Measurements from ENCODE around the gene DYRK2.

DYRK2 gene

DNA sequence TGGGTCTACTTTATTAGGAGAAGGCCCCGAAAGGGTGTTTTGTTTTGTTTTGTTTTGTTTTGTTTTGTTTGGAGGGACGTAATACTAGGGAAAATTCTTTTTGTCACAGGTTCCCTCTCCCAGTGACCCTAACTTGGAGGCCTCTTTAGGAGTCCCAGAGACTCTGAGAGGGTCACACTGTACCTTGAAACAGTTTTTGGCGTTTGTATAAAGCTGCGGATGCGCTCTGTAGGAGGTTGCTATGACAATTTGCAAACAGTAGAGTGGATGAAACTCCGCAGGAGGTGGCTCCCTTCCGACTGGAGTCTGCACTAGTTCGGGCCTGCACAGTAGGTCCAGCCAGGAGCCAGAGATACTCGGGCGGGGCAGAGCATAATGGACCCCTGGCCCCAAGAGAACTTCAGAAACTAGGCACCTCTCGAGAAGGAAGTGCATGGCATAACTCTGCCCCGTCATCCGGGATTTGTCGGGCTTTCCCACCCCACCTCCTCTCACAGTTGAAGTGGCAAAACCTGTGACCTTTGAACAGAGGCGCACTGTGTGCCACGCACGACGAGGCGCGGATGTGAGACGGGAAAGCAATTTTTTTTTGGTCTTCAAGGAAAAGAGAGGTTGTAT is 1.3 kb upstream of the DYRK2 start:
- no peak for DNase-seq

DNA sequence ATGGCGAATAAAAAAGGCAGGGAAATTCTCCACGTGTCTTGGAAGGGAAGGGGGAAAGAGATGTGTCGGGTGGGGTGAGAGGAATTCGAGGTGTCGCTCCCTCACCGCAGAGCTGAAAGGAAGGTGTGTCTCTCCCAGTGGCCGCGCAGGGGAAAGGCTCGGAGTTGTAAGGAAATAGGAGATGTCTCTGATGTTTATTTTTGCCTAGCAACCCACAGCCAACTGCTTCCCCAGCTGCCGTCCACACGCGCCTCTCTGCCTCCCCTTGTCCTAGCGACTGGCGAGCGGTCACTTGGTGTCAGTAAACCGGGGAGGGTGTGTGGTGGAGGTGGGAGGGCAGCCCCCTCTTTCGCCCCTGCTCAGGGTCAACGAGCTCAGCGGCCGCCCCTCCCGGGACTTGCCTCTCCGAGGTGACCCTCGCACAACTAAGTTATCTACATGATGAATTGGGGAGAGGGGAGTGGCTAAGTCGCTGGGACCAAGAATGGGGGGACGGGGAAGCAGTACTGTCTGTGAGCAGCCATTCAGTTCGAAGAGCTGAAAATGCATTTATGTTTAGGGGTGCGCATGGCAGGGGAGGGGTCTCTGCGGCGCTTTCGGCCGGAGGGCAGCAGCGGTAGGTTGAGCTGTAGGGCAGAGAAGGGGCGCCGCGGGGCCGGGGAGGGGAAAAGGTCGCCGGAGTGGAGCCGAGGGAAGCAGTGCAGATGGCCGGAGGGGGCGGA is 585 bp upstream of the DYRK2 start:
- DNase-seq: peak; percentile 96

DNA sequence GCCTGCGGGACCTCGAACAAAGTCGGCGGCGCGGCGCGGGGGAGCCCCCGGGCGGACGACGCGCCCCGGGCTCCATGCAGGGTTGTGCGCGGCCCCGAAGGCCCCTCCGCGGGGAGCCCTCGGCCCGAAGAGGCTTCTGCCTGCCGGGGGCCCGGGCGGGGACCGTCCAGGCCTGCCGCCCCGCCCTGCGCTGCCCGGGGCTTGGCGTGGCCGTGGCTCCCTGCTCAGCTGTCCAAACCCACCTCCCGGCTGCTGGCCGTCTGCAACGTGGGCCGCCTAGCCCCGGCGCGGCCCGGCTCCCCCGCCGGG is 670 bp downstream of the DYRK2 start:
- DNase-seq: no peak

DNA sequence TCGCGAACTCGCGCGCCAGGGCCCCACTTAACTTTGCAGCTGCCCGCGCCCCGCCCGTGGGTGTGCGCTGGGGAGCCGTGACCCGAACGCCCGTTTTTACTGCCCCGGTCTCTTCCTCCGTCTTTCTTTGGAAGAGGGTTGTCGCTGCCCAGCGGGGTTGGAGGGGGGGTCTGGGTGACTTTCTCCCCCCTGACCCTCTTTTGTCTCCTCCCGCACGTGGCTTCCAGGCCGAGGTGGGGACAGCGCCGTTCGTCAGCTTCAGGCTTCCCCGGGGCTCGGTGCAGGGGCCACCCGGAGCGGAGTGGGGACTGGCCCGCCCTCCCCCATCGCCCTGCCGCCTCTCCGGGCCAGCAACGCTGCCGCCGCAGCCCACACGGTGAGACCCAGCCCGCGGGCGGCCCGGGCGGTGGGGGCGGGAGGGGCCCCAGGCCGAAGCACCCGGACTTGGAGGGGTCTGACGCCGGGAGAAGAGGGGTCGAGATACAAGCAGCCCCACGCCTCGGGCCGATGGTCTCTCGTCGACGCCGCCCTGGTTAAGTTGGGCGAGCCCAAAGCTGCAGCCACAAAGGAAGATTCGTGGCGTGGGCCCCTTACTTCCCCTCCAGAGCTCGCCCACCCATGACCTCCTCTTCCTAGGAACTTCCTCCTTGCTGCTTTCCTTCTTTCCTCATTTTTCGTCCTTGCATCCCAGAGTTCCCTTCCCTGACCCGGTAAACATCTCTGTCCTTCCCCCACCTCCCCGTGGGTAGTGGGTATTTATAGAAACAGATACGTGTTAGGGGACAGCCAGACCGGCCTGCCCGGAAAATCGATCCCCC is 1.2 kb downstream of the DYRK2 start:
- no peak for DNase-seq

- DNase-seq: no peak
These were observed 2.0 kb downstream of the DYRK2 start for GRCh38 chr12:67650388-67651131.

DNA sequence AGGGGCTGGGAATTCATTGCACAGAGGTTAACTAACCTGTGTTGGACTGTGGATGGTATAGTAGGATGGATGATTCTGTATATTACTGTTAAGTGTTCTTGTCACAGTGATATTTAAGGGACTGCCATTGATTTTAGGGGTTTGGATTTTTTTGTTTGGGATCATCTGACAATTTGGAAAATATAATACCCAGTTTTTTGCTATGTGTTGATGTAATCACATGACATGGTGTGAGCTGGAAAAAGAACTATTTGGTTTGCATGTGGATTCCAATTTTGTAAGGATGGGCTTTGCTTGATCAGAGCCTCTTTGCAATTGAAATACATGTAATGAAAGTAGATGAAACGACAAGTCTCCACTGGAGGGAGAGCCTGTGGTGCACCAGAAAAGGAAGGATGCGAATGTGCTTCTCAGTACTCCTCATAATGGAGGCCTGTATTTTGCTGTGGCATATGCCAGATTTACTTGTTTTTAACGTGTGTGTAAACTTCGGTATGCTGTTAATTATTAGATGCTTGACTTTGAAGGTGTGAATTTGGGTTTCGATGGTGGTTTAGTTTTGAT is 2.7 kb downstream of the DYRK2 start:
- no peak for DNase-seq

DNA sequence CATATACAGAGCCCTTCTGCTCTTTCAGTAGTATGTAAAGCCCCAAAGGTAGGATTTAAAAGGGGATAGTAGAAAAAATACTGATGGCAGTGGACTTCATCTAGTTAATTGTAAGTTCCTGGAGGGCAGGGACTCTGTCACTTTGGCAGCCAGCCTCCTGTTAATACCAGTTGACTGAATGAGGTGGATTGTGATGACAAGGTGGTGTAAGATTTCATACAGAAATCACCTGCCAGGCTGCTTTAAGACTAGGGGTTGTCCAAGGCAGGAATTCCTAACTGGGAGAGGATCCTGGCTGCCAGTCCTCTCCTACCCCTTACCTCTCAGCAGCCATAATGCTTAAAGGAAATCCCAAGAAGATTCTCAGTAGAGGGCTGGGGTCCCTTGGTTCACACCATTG is 7.3 kb downstream of the DYRK2 start:
- no peak for DNase-seq

GRCh38 chr12:67656251-67656650 is 7.7 kb downstream of the DYRK2 start:
- no peak for DNase-seq

- DNase-seq: no peak
These were observed 9.9 kb downstream of the DYRK2 start for GRCh38 chr12:67658486-67658885.

DNA sequence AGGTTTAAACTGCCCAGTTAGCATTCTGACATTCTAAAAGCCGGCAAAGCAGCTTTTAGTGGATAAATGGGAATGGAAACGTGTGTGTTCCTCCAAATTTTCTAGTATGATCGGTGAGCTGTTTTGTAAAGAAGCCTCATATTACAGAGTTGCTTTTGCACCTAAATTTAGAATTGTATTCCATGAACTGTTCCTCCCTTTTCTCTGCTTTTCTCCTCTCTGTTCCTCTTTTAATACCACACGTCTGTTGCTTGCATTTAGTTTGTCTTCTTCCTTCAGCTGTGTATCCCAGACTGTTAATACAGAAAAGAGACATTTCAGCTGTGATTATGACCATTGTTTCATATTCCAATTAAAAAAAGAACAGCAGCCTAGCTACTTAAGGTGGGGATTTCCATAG is 10.7 kb downstream of the DYRK2 start:
- no peak for DNase-seq

GRCh38 chr12:67661311-67662021 is 12.9 kb downstream of the DYRK2 start:
- DNase-seq: no peak

DNA sequence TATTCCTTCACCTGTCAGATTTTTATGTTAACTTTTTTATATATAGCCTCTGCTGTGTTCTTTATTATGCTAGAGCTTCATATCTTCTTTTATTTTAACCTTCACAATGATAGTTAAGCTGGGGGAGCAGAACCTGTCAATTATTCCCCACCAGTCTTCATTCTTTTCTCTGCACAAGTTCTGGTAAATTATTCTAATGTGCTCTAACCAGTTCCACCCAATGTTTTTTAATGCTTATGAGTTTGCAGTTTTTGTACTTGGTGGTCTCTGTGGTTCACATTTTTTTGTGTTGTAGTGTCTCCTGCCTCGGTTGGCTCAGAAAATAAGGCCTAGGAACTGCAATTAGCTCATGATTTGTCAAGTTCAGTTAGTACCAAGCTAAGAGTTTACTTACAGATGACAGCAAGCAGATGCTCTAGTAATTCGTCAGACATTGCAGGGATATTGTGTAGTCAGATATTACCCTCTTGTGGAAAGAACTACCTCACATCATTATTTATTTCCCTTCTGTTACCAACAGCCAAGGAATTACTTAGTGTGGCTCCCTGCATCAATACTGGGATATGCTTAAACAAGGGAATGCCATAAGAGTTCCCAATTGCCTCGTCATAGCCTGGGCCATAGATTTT is 14.5 kb downstream of the DYRK2 start:
- no peak for DNase-seq

- no peak for DNase-seq
These were observed 15.6 kb downstream of the DYRK2 start for GRCh38 chr12:67664171-67664570.

DNA sequence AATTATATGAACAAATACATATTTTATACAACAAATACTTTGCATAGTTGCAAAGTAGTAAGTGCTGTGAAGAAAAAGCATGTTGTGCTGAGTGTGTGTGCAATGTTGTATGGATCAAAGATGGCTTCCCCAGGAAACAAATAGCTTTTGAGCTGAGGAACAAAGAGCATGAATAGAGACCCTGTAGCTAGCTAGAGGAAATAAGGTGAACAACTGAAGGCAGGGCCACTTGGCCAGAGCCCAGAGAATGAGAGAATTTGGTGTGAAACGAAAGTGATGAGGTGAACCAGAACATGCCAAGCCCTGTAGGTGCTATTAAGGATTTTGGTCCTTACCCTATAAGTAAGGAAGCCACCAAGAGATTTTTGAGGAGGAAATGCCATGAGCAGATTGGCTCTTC is 17.1 kb downstream of the DYRK2 start:
- no peak for DNase-seq

GRCh38 chr12:67666605-67667004 is 18.1 kb downstream of the DYRK2 start:
- no peak for DNase-seq

DNA sequence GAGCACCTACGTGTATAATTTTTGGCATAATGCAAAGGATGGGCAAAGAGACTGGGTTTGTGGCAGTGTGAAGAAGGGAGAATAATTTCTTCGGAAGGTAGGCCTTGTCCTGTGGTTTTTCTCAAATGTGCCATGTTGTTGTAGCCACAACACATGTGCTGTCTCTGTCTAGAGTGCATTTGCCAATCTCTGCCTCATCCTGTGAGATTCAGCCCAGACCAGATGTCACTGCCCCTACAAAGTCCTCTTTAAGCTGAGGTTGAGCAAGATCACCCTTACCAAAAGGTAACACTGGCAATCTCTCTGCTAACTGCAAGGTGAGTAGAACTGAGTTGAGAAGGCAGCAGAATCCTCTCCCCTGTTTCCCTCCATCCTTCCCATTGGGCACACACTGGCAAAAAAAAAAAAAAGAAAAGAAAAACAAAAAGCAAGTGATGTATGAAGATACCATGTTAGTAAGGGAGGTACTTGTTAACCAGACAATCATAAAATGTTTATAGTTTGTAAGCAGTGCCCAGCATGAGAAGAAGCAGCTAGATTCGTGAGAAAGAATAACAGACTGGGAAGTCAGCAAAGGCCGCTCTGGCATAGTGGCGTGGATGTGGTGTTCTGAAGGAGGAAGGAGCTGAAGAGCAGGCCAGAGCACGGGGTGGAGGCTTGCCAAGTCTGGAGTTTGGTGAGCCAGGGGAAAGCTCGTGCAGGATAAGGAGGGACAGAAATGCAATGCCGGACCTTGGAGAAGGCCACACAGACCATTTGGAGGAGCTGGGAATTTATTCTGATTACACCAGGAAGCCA is 18.9 kb downstream of the DYRK2 start:
- DNase-seq: no peak

- DNase-seq: no peak
These were observed 20.8 kb downstream of the DYRK2 start for GRCh38 chr12:67669217-67669933.

- no peak for DNase-seq
These were observed 21.5 kb downstream of the DYRK2 start for GRCh38 chr12:67669934-67670631.

DNA sequence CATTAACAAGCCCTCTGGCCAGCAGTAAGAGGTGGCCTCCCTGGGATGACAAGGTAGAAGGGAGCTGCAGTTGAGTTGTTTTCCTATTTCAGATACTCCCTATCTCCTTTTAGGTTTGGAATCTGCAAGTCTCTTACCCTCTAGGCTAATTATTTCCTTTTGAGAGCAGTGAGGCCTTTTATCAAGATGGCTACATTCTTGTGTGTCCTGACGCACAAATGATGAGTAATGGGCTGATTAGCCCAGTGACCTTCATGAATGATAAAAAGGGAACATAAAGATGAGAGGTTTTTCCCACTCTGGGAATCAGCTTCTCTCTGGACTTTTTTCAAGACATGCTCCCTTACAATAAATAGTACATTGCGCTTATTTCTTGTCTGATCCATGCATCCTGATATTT is 22.9 kb downstream of the DYRK2 start:
- DNase-seq: no peak

DNA sequence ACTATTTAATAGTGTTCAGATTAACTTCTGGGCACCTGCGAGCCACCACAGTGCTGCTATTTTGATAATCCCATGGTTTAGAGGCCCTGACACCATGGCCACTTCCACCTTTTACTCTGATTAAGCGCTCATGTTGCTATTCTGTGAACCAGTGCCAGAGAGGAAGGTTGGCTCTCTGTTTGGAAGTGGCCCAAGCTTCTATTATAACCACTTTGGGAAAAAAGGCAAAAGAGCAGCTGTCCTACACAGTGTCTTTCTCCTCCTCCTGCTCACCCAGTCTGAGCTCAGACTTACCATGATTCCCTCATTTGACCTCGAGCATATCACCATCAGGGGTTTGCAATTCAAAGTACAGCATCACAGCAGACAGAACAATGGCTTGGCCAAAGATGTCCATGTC is 23.3 kb downstream of the DYRK2 start:
- DNase-seq: no peak

All from GOT3 (cell line).